Activated naive CD4-positive, alpha-beta T cell treated with anti-CD3 and anti-CD28 coated beads, Interleukin-2, amount 10 ng/mL, durations not matched to agents 7 days and 5 days (primary cell): Measurements from ENCODE around the gene FHAD1.
"Not testable (repeated sequence)": the region's sequence is repeated elsewhere in the genome, so short reads cannot be mapped to it uniquely, and the experiment has no call there.

Source experiments
- CTCF ChIA-PET: fragments of 350-600 bp; sonication (Branson Sonifier 250); formaldehyde crosslinking; loops from one replicate; lab custom pipeline; 2021; ENCODE audit warnings: antibody characterized with exemption; lab: Charles Lee
- DNase-seq: peaks from one replicate; pipeline ENCODE4 v3.0.0-alpha.2; 2020
- H3K27ac Mint-ChIP-seq: one replicate; pipeline ENCODE4 v1.8.0; 2021; ENCODE audit warnings: mild to moderate bottlenecking, moderate library complexity, mixed read lengths
- H3K27me3 Mint-ChIP-seq: one replicate; pipeline ENCODE4 v1.8.0; 2021; ENCODE audit warnings: mild to moderate bottlenecking, mixed read lengths
- H3K36me3 Mint-ChIP-seq: one replicate; pipeline ENCODE4 v1.8.0; 2021; ENCODE audit warnings: mixed read lengths
- H3K4me1 Mint-ChIP-seq: one replicate; pipeline ENCODE4 v1.8.0; 2021; ENCODE audit warnings: mixed read lengths
- H3K4me3 Mint-ChIP-seq: one replicate; pipeline ENCODE4 v1.8.0; 2021; ENCODE audit warnings: mild to moderate bottlenecking, moderate library complexity, mixed read lengths
- H3K9me3 Mint-ChIP-seq: one replicate; pipeline ENCODE4 v1.8.0; 2021; ENCODE audit warnings: mixed read lengths

FHAD1 gene

DNA sequence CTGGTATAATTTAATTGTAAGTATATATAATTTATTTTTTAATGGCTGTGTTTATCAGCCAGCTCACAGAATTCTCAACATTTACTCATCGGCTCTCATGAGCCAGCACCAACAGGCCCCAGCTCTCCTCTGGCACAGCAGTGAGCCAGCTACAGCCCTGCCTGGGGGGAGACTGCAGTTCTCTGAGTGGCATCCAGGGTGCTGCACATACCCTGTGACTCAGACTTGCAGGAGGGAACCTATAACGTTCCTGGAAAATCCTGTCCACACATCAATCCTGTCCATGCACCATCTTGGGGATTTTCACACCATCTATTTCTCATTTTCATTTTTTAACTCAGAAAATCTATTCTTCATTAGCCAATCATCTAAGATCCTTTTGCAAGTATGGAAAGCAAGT is 36.5 kb downstream of the FHAD1 start:
- no peaks in the 10 kb centered on the region for H3K36me3 Mint-ChIP-seq
- peaks cover 55% of the 10 kb centered on the region for H3K27me3 Mint-ChIP-seq
- CTCF ChIA-PET = interaction anchor here (1.0 kb wide), 1 partner anchor 22 kb away, joined by 3 read pairs; no protein-coding TSS in a partner anchor
- no peaks in the 10 kb centered on the region for H3K9me3 Mint-ChIP-seq
- no peak overlapping the region for H3K4me3 Mint-ChIP-seq
- DNase-seq = no peak
- H3K4me1 Mint-ChIP-seq = no peaks in the 10 kb centered on the region
- no peak overlapping the region for H3K27ac Mint-ChIP-seq

DNA sequence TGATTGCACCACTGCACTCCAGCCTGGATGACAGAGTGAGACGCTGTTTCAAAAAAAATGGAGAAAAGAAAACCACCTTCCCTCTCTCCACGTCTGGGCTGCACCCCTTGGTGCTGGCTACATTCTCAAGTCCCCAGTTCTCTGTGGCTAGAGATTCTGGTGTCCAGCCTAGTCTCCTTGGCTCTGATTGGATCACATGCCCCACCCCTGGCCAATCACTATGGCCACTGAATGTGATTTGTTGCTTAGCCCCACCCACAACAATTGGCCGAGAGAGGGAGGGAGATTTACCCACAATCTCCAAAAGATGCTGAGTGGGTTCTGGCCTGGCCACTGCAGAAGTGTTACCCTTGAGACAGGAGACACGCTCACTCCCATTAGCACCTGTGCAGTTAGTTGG is 39.4 kb downstream of the FHAD1 start:
- peaks cover 41% of the 10 kb centered on the region for H3K27me3 Mint-ChIP-seq
- H3K27ac Mint-ChIP-seq = no peak overlapping the region
- no peaks in the 10 kb centered on the region for H3K9me3 Mint-ChIP-seq
- CTCF ChIA-PET = no interaction called here
- no peak overlapping the region for H3K4me3 Mint-ChIP-seq
- DNase-seq = no peak
- H3K4me1 Mint-ChIP-seq = no peaks in the 10 kb centered on the region
- no peaks in the 10 kb centered on the region for H3K36me3 Mint-ChIP-seq

DNA sequence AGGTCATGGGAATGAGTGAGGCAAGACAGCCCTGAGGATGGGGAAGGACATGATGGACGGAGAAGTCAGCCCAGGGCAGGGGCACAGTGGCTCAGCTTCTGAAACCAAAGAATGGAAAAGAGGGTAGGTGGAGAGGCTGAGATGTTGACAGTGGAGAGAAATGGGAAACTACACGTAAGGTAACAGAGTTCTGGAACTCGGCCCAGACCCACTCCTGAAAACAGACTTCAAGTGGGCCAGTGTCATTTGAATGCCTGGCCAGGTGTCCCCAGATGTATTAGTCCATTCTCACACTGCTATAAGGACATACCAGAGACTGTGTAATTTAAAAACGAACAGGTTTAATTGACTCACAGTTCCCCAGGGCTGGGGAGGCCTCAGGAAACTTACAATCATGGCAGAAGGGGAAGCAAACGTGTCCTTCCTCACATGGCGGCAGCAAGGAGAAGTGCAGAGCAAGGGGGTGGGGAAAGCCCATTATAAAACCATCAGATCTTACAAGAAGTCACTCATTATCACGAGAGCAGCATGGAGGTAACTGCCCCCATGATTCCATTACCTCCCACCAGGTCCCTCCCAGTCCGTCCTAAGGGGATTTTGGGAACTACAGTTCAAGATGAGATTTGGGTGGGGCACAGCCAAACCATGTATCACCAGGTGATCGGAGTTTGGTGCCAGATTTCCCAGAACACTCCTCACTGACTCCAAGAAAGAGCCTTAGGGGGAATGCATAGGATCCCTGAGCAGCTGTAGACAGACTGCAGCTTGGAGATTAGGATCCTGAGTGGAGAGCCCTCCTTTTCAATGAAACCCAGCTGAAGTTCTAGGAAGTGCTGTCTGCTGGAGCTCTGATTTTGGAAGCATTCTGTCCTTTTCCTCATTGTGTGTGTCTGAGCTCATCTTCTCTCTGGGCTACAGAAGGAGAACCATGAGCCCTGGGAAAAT is 40.3 kb downstream of the FHAD1 start:
- no peak overlapping the region for H3K4me3 Mint-ChIP-seq
- CTCF ChIA-PET = interaction anchor here (0.8 to 1.2 kb wide), 4 partner anchors 12 to 159 kb away, joined by 3 to 5 read pairs (median 4); no protein-coding TSS in a partner anchor
- DNase-seq = no peak
- H3K36me3 Mint-ChIP-seq = no peaks in the 10 kb centered on the region
- H3K9me3 Mint-ChIP-seq = no peaks in the 10 kb centered on the region
- no peak overlapping the region for H3K27ac Mint-ChIP-seq
- no peaks in the 10 kb centered on the region for H3K4me1 Mint-ChIP-seq
- H3K27me3 Mint-ChIP-seq = peaks cover 45% of the 10 kb centered on the region

DNA sequence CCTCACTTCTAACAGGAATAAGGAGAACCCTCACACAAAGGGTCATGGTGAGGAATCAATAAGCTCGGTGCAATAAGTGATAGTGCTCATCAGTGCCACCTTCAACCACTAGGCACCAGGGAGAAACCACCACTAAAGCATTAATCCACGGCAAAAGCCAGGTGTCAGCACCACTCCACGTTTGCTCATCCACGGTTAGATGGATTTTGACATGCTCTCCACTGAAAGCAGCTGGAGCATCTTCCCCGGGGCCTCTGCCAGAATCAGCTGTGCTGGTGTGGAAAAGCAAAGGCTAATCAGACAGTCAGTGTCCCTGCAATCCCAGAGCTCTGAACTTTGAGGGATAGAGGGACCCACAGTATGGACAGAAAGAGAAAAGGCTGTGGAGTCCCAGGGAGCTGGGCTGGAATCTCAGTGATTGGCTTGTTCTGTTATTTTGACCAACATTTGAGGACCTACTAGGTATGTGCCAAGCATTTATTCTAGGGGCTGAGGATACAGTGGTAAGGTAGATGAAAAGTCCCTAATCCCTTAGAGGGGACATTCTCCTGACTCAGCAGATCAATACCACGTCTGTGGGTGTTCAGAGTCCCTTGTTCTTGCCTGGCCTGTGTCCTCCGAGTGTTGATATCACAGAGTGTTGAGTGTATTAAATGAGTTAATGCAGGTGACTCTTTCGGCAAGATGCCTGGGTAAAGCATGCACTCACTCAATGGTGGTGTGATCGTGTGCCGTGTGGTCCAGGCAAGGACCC is 41.3 kb downstream of the FHAD1 start:
- CTCF ChIA-PET = interaction anchor here (0.8 to 1.2 kb wide), 4 partner anchors 13 to 160 kb away, joined by 3 to 5 read pairs (median 4); no protein-coding TSS in a partner anchor
- Mint-ChIP-seq H3K36me3 (no peaks in the 10 kb centered on the region), H3K27me3 (peaks cover 37% of the 10 kb centered on the region), H3K9me3 (no peaks in the 10 kb centered on the region), H3K4me1 (no peaks in the 10 kb centered on the region), H3K27ac (no peak overlapping the region), H3K4me3 (no peak overlapping the region)
- DNase-seq = no peak

DNA sequence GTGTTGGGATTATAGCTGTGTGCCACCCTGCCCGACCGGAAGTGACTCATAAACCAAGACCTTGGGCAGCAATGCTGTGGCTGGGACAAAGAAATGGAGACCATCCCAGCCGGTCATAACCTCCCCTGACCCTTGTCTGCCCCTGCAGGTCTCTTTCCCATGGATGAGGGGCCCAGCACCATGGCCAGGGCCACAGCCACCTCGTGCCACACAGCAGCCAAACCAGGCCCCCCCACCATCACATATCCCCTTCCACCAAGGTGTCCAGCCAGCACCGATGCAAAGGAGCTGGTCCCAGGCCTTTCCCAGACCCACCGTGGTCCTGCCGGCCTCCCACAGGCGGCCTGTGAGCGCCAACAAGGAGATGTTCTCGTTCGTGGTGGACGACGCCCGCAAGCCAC is 42.2 kb downstream of the FHAD1 start:
- Mint-ChIP-seq H3K27me3 (peaks cover 35% of the 10 kb centered on the region), H3K36me3 (no peaks in the 10 kb centered on the region), H3K4me1 (no peaks in the 10 kb centered on the region), H3K27ac (no peak overlapping the region), H3K9me3 (no peaks in the 10 kb centered on the region), H3K4me3 (no peak overlapping the region)
- no peak for DNase-seq
- CTCF ChIA-PET = interaction anchor here (0.7 kb wide), 1 partner anchor 34 kb away, joined by 3 read pairs; no protein-coding TSS in a partner anchor

DNA sequence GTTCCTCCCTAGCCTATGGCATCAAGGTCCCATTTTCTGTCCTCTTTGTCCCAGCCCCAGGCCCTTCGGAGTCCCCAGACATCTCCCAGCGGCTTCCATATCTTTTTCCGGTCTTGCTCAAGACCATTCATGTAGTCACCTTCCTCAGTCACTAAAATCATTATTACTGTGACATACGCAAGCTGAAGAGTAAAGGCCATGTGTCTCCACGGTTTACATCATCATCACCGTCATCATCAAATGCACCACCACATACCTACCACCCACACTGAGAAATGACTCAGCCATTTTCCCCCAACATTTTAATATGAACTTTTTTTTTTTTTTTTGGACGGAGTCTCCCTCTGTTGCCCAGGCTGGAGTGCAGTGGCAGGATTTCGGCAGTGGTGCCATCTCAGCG is 43.4 kb downstream of the FHAD1 start:
- H3K36me3 Mint-ChIP-seq = no peaks in the 10 kb centered on the region
- H3K27me3 Mint-ChIP-seq = peaks cover 33% of the 10 kb centered on the region
- H3K4me1 Mint-ChIP-seq = no peaks in the 10 kb centered on the region
- H3K9me3 Mint-ChIP-seq = no peaks in the 10 kb centered on the region
- CTCF ChIA-PET = no interaction called here
- H3K27ac Mint-ChIP-seq = no peak overlapping the region
- no peak overlapping the region for H3K4me3 Mint-ChIP-seq
- DNase-seq = no peak

DNA sequence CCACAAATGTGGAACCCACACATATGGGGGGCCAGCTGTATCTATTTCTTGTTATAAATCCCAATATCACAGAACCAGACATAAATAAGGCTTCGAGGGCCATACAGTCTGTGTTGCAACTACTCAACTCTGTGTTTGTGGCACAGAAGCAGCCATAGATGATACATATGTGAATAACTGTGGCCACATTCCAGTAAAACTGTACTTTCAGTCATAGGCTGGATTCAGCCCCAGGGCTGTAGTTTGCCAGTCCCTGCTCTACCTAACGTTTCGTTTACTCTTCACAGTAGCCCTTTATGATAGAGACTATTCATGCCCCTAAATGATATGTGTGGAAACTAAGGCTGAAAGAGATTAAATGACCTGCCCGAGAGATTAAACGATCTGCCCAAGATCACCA is 48.7 kb downstream of the FHAD1 start:
- Mint-ChIP-seq H3K9me3 (peaks cover 4% of the 10 kb centered on the region), H3K4me1 (peaks cover 12% of the 10 kb centered on the region), H3K27me3 (peaks cover 18% of the 10 kb centered on the region), H3K36me3 (no peaks in the 10 kb centered on the region), H3K4me3 (no peak overlapping the region), H3K27ac (no peak overlapping the region)
- no peak for DNase-seq
- CTCF ChIA-PET = no interaction called here

DNA sequence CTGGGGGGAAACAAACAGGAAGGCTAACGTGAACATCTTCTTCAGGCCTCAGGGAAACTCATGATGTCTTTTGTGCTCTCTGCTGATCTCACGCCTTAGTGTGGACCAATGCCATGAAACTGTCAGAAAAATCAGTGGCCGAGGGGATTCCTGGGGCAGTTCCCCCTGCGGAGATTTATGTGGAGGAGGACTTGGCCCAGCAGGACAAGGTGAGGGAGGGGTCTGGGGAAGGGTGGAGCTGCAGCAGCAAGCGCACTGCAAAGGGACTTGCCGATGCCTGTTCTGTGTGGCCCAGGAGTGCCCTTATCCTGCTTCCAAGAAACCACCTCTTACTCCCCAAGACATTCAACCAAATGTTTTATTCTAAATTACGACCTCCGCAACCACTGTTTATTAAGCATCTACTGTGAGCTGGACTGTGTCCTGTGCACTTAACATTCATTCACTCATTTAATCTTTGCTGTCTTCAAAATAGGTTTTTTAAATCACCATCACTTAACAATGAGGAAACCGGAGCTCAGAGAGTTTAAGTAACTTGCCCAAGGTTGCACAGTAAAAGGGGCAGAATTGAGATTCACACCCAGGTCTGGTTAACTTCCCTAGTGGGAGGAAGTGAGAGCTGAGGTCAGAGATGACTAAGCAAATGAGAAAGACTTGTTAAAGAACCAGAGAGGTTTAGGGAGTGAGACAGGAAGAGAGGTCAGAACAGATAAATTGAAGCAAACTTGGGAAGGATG is 49.7 kb downstream of the FHAD1 start:
- Mint-ChIP-seq H3K4me1 (peaks cover 12% of the 10 kb centered on the region), H3K9me3 (peaks cover 4% of the 10 kb centered on the region), H3K36me3 (no peaks in the 10 kb centered on the region), H3K27ac (no peak overlapping the region), H3K4me3 (no peak overlapping the region), H3K27me3 (peaks cover 15% of the 10 kb centered on the region)
- no peak for DNase-seq
- CTCF ChIA-PET = no interaction called here

DNA sequence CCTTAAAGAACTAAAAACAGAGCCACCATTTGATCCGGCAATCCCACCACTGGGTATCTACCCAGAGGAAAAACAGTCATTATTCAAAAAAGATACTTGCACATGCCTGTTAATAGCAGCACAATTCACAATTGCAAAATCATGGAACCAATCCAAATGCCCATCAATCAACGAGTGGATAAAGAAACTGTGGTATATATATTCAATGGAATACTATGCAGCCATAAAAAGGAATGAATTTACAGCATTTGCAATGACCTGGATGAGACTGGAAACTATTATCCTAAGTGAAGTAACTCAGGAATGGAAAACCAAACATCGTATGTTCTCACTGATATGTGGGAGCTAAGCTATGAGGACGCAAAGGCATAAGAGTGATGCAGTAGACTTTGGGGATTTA is 51.0 kb downstream of the FHAD1 start:
- CTCF ChIA-PET, H3K4me3 Mint-ChIP-seq, H3K36me3 Mint-ChIP-seq, H3K9me3 Mint-ChIP-seq, H3K27ac Mint-ChIP-seq, DNase-seq: not testable (repeated sequence)
- Mint-ChIP-seq H3K4me1 (peaks cover 12% of the 10 kb centered on the region), H3K27me3 (peaks cover 14% of the 10 kb centered on the region)

DNA sequence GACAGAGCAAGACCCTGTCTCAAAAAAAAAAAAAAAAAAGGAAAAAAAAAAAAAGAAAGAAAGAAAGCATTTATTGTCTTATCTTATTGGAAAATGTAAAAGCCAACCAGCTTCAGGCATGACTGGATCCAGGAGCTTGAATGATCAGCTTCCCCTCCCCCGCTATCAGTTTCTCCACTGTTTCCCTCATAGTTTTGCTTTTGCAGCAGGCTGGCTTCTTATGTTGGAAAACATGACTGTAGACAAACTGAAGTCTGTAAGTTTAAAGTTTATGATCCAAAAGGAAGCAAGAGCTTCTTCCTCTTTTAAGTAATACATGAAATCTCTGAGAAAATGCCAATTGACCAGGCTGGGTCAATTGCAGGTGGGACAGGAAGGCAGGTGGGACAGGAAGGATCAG is 52.2 kb downstream of the FHAD1 start:
- no peak for DNase-seq
- CTCF ChIA-PET = interaction anchor here (1.2 to 2.0 kb wide), 2 partner anchors 24 to 171 kb away, joined by 3 to 9 read pairs; no protein-coding TSS in a partner anchor
- H3K4me1 Mint-ChIP-seq = peaks cover 12% of the 10 kb centered on the region

DNA sequence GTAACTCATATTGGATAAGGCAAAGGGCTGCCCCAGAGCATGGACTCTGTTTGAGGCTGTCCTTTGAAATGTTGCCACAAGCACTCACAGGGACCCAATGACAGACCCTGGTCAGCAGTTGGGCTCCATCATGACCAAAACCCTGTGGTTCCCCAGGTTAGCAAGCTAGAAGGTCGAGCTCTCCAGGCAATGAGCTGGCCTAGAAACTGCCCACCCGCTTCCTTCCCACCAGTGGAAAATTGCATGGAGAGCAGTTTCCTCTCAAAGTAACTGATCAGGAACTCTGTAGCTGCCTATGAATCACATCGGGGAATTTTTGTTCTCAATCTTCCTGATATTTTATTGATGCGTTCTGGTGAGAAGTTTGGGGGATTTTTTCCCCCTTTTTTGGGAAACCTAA is 52.8 kb downstream of the FHAD1 start:
- Mint-ChIP-seq H3K36me3 (no peaks in the 10 kb centered on the region), H3K4me1 (peaks cover 12% of the 10 kb centered on the region), H3K4me3 (no peak overlapping the region), H3K27ac (no peak overlapping the region), H3K9me3 (peaks cover 4% of the 10 kb centered on the region), H3K27me3 (peaks cover 8% of the 10 kb centered on the region)
- CTCF ChIA-PET = interaction anchor here (0.7 to 2.0 kb wide), 3 partner anchors 24 to 171 kb away, joined by 3 to 9 read pairs (median 4); no protein-coding TSS in a partner anchor
- DNase-seq = no peak

More for the DNA sequence above, 52.2 kb downstream of the FHAD1 start:
- H3K36me3 Mint-ChIP-seq = no peaks in the 10 kb centered on the region
- H3K4me3 Mint-ChIP-seq = no peak overlapping the region
- peaks cover 4% of the 10 kb centered on the region for H3K9me3 Mint-ChIP-seq
- H3K27ac Mint-ChIP-seq = no peak overlapping the region
- peaks cover 8% of the 10 kb centered on the region for H3K27me3 Mint-ChIP-seq

DNA sequence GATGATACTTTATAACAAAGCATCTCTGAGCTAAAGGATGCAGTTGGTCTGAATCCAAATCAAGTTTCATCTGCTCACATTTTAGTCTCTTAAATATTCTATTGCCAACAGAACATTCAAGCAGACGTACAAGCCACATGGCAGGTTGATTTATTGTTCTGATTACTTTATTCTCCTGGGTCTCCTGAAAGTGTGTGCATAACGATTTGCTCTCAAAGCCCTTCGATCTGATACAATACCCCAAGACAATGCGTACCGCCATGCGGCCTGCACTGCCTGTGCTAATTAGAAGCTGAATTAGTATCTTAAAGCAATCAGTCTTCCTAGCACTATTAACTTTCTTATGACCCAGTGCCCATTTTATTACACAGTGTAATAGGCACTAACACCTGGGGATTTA is 56.9 kb downstream of the FHAD1 start:
- Mint-ChIP-seq H3K4me3 (no peak overlapping the region), H3K4me1 (no peaks in the 10 kb centered on the region), H3K9me3 (no peaks in the 10 kb centered on the region), H3K27me3 (peaks cover 26% of the 10 kb centered on the region), H3K36me3 (no peaks in the 10 kb centered on the region), H3K27ac (no peak overlapping the region)
- CTCF ChIA-PET = interaction anchor here (0.7 to 2.9 kb wide), 9 partner anchors 16 to 267 kb away, joined by 3 to 50 read pairs (median 3); partner anchors contain the start of gene TMEM51
- no peak for DNase-seq

DNA sequence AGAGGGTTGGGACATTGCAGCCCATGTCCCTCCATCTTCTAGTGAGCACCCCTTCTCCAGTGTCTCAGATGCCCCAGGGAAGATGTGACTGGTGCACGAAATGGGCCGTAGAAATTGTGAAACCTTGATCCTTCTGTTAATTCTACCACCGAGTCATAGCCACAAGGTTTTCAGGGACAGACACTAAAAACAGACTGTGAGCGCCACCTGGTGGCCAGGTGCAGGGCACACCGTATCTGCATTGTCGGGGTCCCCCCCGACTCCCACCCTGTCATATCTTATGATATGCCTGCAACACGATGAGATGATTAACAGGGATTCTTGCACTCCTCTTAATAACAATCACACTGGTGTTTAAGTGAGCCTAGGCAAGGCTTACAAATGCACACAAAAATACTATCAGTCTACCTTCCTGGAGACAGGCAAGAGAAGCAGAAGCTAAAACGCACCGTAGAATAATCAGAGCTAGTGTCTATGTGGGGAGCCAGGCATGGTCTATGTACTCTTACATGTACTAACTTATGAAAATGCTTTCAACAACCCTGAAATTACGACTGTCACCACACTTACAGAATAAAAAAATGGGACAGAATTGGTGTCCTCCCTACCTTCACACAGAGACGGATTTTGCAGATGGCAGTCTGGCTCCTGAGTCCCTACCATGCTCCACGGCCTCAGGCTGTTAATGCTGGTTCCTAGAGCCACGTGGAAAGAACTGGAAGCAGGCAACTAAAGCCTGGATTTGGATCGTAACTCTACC is 57.9 kb downstream of the FHAD1 start:
- no peaks in the 10 kb centered on the region for H3K4me1 Mint-ChIP-seq
- H3K27me3 Mint-ChIP-seq = peaks cover 20% of the 10 kb centered on the region
- no peaks in the 10 kb centered on the region for H3K9me3 Mint-ChIP-seq
- H3K4me3 Mint-ChIP-seq = no peak overlapping the region
- peak; percentile 78 for DNase-seq
- H3K27ac Mint-ChIP-seq = no peak overlapping the region
- CTCF ChIA-PET = interaction anchor here (0.6 to 2.9 kb wide), 19 partner anchors 16 to 268 kb away, joined by 3 to 50 read pairs (median 3); no protein-coding TSS in a partner anchor
- H3K36me3 Mint-ChIP-seq = no peaks in the 10 kb centered on the region
